NCI-H187 treated with DMSO at 0.1 percent for 48 hours (cell line): ENCODE results near the gene HIF3A.
A peak's percentile ranks its signal among the peaks of the same experiment; 100 is the strongest.
"Not testable (repeated sequence)": the region's sequence is repeated elsewhere in the genome, so short reads cannot be mapped to it uniquely, and the experiment has no call there.

Experiments
- DNase-seq: peaks from one replicate; lab custom pipeline; 2025; lab: John Stamatoyannopoulos, UW

HIF3A gene

GRCh38 chr19:46361915-46362314 is 65.1 kb downstream of the HIF3A start:
- no peak for DNase-seq

DNA sequence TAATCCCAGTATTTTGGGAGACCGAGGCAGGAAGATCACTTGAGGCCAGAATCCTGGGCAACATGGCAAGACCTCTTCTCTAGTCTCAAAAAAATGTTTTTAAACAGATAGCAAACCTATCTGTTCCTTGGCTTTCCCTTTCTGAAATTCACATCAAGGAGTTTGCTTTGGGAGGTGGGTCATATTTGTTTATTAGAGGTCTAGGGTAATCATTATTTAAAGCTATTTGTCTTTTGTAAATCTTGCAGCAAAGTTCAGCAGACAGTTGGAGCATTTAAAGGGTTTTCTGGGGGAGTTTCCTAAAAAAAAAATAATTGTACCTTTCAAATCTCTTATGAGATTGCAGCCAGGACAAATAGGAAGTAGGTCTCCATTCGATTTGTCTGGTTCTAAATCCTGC is 67.5 kb downstream of the HIF3A start:
- no peak for DNase-seq

GRCh38 chr19:46365561-46365960 is 68.7 kb downstream of the HIF3A start:
- DNase-seq, result no peak

DNA sequence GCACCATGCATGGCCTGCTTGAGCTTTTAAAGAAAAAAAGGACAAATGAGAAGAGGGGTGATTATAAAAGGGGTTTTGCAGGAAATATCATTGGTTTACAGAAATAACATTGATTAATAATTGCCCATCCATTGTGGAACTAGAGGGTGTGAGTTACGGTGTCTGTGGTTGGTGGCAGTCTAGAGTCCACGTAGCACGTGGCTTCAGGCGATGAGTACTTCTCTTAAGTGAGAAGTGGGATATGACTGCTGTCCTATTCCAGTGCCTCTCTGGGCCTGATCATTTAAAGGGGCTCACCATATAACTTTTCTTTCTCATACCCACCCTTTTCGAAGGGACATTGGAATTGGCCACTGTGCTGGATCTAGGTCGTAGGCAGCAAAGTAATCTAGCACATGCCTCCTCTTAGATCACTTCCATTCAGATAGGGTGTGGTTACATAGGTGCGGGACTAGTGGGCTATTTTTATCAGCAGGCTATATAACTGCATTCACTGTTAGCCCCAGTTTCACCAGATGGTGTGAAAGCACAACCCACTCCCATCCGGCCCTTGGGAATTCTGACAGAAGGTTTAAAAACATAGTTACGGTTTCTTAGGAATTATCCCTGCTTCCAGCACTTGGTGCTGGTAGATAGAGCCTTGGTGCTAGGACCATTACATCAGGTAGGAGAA is 69.9 kb downstream of the HIF3A start:
- DNase-seq, result no peak

DNA sequence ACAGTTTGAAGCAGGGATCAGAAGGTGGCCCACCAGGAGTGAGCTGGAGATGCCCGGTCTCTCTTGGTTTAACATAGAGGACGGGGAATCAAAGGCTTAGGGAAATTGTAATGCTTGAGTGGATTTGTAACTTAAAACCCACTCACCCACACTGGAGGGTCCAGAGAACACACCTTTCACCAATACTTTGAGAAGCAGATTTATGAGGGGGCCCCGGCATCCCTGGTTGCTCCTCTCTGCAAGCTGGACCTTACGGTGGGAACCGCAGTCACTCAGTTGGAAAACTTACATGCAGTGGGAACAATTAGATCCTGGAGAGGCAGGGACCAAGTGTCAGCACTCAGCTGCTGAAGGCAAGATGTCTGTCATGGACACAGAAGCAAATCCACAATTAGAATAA is 70.6 kb downstream of the HIF3A start:
- DNase-seq, result no peak

DNA sequence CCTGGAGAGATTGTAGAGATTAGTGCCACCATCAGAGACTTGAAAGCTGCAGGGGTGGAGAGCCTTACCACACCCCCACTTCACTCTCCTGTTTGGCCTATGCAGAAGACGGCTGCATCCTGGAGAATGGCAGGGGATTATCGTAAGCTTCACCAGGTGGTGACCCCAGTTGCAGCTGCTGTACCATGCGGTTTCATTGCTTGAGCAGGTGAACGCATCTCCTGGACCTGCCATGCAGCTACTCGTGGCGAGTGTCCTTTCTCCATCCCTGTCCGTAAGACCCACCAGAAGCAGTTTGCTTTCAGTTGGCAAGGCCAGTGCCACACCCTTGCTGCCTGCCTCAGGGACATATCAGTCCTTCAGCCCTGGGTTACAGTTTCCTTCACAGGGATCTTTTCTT is 71.3 kb downstream of the HIF3A start:
- peak; percentile 32 for DNase-seq

GRCh38 chr19:46369817-46370216 is 73.0 kb downstream of the HIF3A start:
- DNase-seq, result no peak

- no peak for DNase-seq
Observed at GRCh38 chr19:46371371-46371901, 74.6 kb downstream of the HIF3A start.

GRCh38 chr19:46372901-46373490 is 76.2 kb downstream of the HIF3A start:
- no peak for DNase-seq

DNA sequence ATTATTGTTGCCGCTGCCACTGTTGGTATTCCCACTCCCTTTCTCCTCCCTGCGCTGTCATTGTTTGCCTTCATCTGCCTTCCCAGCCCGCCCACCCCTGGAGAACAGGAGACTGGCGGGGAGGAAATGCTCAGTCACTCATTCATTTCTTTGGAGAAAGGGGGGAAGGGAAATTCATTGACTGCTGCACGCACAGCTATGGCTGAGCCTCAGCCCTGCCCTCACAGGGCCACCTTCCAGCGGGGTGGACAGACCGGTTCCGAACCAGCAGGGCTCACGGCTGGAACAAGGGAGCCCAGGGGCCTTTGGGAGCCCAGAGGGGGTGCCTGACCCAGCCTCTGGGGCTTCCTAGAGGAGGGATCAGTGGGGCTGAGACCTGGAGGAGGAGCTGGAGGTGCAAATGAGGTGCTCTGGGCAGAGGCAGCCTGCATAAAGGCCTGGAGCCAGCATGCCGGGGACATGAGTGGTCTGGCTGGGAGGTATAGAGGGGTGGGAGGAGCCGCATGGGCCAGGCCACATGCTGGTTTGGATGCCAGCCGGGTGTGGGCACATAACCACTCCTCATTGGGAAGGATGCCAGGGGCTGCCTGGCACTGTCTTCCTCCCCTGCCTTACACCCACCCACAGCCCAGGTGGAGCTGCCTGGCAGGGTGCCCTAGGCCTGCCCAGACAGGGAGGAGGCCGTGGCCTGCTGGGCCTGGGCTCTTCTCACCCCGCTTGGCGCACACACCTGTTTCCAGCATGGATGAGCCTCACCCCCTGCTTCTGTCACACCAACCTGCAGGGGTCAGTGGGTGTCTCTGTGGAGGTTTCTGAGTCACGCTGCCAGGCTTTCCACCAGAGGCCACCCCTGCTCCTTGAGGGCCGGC is 76.9 kb downstream of the HIF3A start:
- DNase-seq, result no peak

- DNase-seq, result no peak
Observed at GRCh38 chr19:46374536-46375475, 78.0 kb downstream of the HIF3A start.

DNA sequence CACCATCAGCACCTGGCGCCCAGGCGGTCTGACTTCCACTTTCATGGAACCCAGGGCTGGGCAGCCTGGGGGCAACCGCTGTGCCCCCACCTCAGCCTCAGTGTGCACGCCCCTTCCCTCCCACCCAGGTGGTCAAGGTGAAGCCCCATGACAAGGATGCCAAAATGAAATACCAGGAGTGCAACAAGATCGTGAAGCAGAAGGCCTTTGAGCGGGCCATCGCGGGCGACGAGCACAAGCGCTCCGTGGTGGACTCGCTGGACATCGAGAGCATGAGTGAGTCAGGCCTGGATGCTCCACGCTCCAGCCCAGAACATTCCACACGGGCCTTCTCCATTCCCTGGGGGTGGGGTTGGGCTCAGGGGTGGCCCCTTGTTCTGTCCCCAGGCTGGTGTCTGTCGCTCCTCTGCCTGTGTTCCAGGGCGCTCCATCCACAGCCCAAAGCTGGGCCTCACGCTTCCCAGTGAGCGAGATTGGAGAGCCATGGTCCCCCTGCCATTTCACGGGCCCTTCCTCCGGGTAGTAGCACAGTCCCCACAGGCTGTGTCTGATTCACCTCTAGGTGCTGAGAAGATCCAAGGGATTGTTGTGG is 78.7 kb downstream of the HIF3A start:
- DNase-seq, result not testable (repeated sequence)

GRCh38 chr19:46376241-46377153 is 79.7 kb downstream of the HIF3A start:
- no peak for DNase-seq

- DNase-seq, result no peak
Observed at GRCh38 chr19:46378268-46378667, 81.4 kb downstream of the HIF3A start.

DNA sequence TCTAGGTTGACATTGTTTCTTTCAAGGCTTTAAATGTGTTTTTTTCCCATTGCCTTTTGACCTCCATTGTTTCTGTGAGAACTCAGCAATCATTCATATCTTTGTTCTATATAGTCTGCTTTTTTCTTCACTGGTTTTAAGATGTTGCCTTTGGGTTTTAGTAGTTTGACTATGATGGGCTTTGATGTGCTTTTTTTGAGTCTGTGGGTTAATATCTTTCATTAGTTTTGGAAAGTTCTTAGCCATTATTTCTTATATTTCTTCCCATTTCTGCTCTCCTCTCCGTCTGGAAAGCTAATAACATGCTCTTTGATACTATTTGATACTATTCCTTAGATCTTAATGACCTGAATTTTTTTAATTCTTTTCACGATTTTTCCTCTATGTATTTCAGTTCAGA is 83.8 kb downstream of the HIF3A start:
- no peak for DNase-seq

- no peak for DNase-seq
Observed at GRCh38 chr19:46381346-46381745, 84.5 kb downstream of the HIF3A start.

DNA sequence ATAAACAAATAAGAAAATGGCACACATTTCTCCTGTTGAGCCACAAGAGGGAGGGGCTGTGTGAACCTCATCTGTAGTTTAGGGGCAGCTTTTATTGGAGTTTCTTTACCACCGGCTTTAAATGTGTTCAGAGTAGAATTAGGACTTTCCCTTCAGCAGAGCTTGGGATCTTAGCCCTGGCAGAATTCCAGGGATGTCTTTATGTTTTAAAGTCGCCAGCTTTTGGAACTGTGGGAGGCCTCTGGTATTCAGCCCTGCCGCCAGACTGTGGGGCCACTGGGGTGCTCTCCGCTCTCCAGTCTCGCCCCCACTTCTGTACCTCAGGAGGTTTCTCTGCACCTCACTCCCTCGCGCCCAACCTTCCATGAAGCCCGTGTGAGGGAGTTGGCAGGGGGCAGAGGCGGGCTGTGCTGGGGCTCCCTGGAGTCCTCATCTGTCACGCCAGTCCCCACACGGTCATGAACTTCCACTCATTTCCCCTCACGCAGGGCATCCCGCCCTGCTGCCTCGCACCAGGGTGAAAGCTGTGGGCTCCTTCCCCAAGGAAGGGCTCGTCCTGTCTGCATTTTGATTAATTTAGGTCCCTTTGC is 85.0 kb downstream of the HIF3A start:
- no peak for DNase-seq

DNA sequence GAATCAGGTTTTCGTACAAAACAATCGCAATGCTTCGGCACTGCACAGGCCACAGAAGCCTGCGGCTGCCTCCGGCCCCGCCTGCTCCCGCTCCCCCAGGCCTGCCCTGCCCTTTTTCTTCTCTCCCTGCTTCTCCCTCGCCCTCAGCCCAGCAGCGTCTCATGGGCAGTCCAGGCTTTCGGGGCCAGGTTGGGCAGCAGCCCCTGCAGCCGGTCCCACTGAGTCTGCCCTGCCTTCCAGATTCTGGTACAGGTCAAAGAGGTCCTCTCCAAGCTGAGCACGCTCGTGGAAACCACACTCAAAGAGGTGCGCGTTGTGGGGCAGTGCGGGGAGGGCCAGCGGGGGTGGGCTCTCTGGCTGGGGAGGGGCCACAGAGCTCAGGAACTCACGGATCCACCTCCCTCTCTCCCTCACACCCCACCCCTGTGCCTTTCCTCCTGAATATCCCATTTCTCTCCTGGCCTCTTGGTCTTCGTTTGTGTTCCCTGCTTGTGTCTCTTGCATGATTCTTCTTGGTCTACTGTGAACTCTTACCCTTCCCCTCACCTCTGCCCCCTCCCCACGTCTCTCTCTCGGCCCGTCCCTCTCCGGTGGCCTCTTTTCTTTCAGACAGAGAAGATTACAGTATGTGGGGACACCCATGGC is 86.5 kb downstream of the HIF3A start:
- DNase-seq, result no peak

DNA sequence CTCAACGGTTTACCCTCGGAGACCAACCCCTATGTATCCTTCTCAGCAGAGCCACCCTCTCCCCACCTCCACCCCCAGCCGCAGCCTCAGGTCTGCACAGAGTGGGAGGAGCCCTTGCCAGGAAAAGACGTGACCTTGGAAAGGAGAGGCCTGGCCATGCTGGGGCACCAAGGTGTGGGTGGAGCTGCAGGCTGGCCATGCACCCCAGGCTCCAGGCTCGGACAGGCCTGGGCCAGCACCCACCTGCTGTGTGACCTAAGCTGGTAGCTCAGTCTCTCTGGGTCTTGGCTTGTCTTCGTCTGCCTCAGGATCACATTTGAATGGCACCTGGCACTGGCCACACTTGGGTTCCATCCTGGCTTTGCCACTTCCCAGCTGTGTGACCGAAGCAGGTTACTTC is 87.0 kb downstream of the HIF3A start:
- DNase-seq, result no peak
